Panc1 (cell line): ENCODE data around the gene ERG. TPM values are rescaled to one million over a fixed set of nuclear protein-coding genes. Genes with fewer than 3 reads are reported as not detected.

Experiments used
- ATAC-seq: fragments of 200-7000 bp; cut with Tn5 transposase; 2 replicates; pipeline ENCODE4 v1.9.1; 2020; ENCODE audit warnings: mild to moderate bottlenecking, moderate library complexity
- BruUV-seq: library from RNA; stranded (reverse); fragments of 400-500 nt; replicated peaks from 2 replicates; lab custom pipeline; 2021; lab: Mats Ljungman, UMichigan
- CTCF ChIA-PET: fragments of 300-600 bp; sonication (Branson Sonifier 250); formaldehyde crosslinking; loops from one replicate; lab custom pipeline; 2022; ENCODE audit warnings: antibody characterized with exemption; lab: Charles Lee
- POLR2A ChIA-PET: fragments of 300-600 bp; sonication (Branson Sonifier 250); formaldehyde crosslinking; loops from one replicate; lab custom pipeline; 2022; ENCODE audit warnings: antibody characterized with exemption; lab: Charles Lee
- DNase-seq: peaks from one replicate; pipeline ENCODE4 v3.0.0-alpha.2; 2010; ENCODE audit warnings: low read depth, low spot score
- H3K27ac ChIP-seq: 2 replicates; pipeline ENCODE4 v1.5.1; 2011; ENCODE audit warnings: mild to moderate bottlenecking, low read length, inconsistent platforms
- H3K27me3 ChIP-seq: fragments of 200-500 bp; sonication (Bioruptor generic); 2 replicates; pipeline ENCODE4 v1.6.0; 2014; ENCODE audit warnings: low read length, inconsistent platforms; ENCODE audit not compliant: control insufficient read depth, insufficient read depth
- H3K36me3 ChIP-seq: fragments of 200-500 bp; sonication (Bioruptor generic); 2 replicates; pipeline ENCODE4 v1.5.1; 2014; ENCODE audit warnings: inconsistent platforms, mild to moderate bottlenecking, low read length, moderate library complexity; ENCODE audit not compliant: control insufficient read depth, insufficient read depth
- H3K4me1 ChIP-seq: 2 replicates; pipeline ENCODE4 v1.5.1; 2011; ENCODE audit warnings: inconsistent platforms, mild to moderate bottlenecking, low read length, moderate library complexity; ENCODE audit not compliant: control insufficient read depth, insufficient read depth
- H3K4me3 ChIP-seq, 2 experiments: 2 replicates each; pipeline ENCODE4 v1.5.1; 2011 to 2012; ENCODE audit warnings: low read depth in 2 of 2, low read length in 2 of 2, mild to moderate bottlenecking in 2 of 2, inconsistent platforms in 1 of 2, moderate library complexity in 1 of 2
- H3K9me3 ChIP-seq: fragments of 200-500 bp; sonication (Bioruptor generic); 2 replicates; pipeline ENCODE4 v1.5.1; 2014; ENCODE audit warnings: low read depth, mild to moderate bottlenecking, inconsistent platforms, low read length, moderate library complexity; ENCODE audit not compliant: control insufficient read depth, insufficient read depth
- CTCF ChIP-seq: fragments of 450-650 bp; IDR thresholded peaks from 2 replicates; pipeline ENCODE4 v1.5.1; 2017; ENCODE audit warnings: mild to moderate bottlenecking
- POLR2AphosphoS5 ChIP-seq: IDR thresholded peaks from 2 replicates; pipeline ENCODE4 v1.6.1; 2012; ENCODE audit warnings: mild to moderate bottlenecking, low read depth, low read length, moderate library complexity
- REST ChIP-seq, 2 experiments: IDR thresholded peaks; 2 replicates each; pipeline ENCODE4 v1.6.1; 2011 to 2012; ENCODE audit warnings: low read depth in 2 of 2, control low read depth in 1 of 2, low read length in 1 of 2, mild to moderate bottlenecking in 1 of 2, moderate library complexity in 1 of 2; ENCODE audit not compliant: insufficient read depth in 1 of 2
- SIN3A ChIP-seq: IDR thresholded peaks from 2 replicates; pipeline ENCODE4 v1.6.1; 2012; ENCODE audit warnings: low read depth, mild to moderate bottlenecking, low read length, moderate library complexity, borderline replicate concordance; ENCODE audit not compliant: insufficient read depth
- TCF7L2 ChIP-seq: IDR thresholded peaks from 2 replicates; pipeline ENCODE4 v1.6.1; 2011; ENCODE audit warnings: mild to moderate bottlenecking, low read depth, low read length, inconsistent platforms
- in situ Hi-C: cut with HindIII; loops from 2 replicates; pipeline ENCODE4 v1.10.0; 2016; ENCODE audit warnings: low sequenced_read_pairs, low pct_unique_long_range_greater_than_20kb
- intact Hi-C: fragments of 100-400 bp; cut with micrococcal nuclease; formaldehyde crosslinking; loops from one replicate; pipeline ENCODE4 v1.10.0; 2022; ENCODE audit not compliant: unreplicated experiment
- total RNA-seq: library from RNA; stranded (reverse); gene quantifications from one replicate; pipeline ENCODE4 v1.2.1, GENCODE V29; 2021; ENCODE audit not compliant: unreplicated experiment

The ERG gene
- total RNA-seq, 1 experiment from 2014 or later = 0.49 TPM

GRCh38 chr21:38496224-38496623 lies 2.1 kb downstream of the ERG start:
- ChIA-PET POLR2A (no interaction called here), CTCF (no interaction called here)
- no peak overlapping the region for H3K4me3 ChIP-seq
- no peaks in the 10 kb centered on the region for H3K27me3 ChIP-seq
- peaks cover 3% of the 10 kb centered on the region; the same call in 1 of the 2 replicates for H3K4me1 ChIP-seq
- no peaks in the 10 kb centered on the region for H3K36me3 ChIP-seq
- no TSS peak for BruUV-seq
- TF ChIP-seq SIN3A (no peak), TCF7L2 (no peak), REST (IDR thresholded peaks at IDR 0.05; ENCODE audit: insufficient read depth in 1 of 2, low read depth in 2 of 2, low read length in 1 of 2) (no peak), POLR2AphosphoS5 (no peak), CTCF (no peak)
- H3K27ac ChIP-seq = no peak overlapping the region
- in situ Hi-C loops (no loop called here), intact Hi-C loops (no loop called here)
- ATAC-seq (no peak), DNase-seq (no peak)
- no peaks in the 10 kb centered on the region for H3K9me3 ChIP-seq

DNA sequence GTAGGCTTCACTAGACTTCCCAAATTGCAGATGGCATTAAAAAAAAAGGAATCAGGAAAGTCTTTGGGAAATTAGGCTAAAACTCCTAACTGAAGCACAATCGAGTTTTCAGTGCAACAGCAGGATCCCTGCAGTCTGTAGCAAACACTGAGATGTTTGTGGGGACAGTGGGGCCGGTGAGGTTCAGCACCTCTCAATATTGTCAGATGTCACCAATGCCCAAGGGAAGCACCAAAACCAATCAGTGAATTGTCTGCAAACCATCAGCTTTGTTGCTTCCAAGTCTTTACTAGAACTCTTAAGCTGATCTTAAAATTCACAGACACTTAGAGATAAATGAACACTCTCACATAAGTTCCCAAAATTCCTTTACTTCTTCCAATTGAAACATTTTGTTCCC lies 2.6 kb downstream of the ERG start:
- Histone ChIP-seq H3K27ac (no peak overlapping the region), H3K27me3 (no peaks in the 10 kb centered on the region), H3K4me3 (no peak overlapping the region), H3K36me3 (no peaks in the 10 kb centered on the region), H3K4me1 (peaks cover 3% of the 10 kb centered on the region; the same call in 1 of the 2 replicates), H3K9me3 (no peaks in the 10 kb centered on the region)
- no peak for ATAC-seq
- TF ChIP-seq CTCF = no peak
- TF ChIP-seq SIN3A = no peak
- no peak for TF ChIP-seq POLR2AphosphoS5
- no peak for TF ChIP-seq TCF7L2
- TF ChIP-seq REST (IDR thresholded peaks at IDR 0.05; ENCODE audit: insufficient read depth in 1 of 2, low read depth in 2 of 2, low read length in 1 of 2) = no peak
- ChIA-PET POLR2A (no interaction called here), CTCF (no interaction called here)
- no peak for DNase-seq
- no TSS peak for BruUV-seq
- intact Hi-C loops = no loop called here
- in situ Hi-C loops = no loop called here
